Measurements from ENCODE around the gene TCOF1.

TCOF1 gene

GRCh38 chr5:150431048-150431447 lies 73.6 kb downstream of the TCOF1 start:
- DNase-seq: no peak

- no peak for DNase-seq
These were observed 74.1 kb downstream of the TCOF1 start for GRCh38 chr5:150431574-150431973.

- no peak for DNase-seq
These were observed 77.0 kb downstream of the TCOF1 start for GRCh38 chr5:150434464-150434863.

GRCh38 chr5:150436141-150436680 lies 78.7 kb downstream of the TCOF1 start:
- no peak for DNase-seq

- no peak for DNase-seq
These were observed 81.5 kb downstream of the TCOF1 start for GRCh38 chr5:150438873-150439546.

- DNase-seq: no peak
These were observed 83.7 kb downstream of the TCOF1 start for GRCh38 chr5:150440948-150441812.

- DNase-seq: no peak
These were observed 84.6 kb downstream of the TCOF1 start for GRCh38 chr5:150441813-150442698.

GRCh38 chr5:150442699-150443080 lies 85.2 kb downstream of the TCOF1 start:
- no peak for DNase-seq

GRCh38 chr5:150443242-150444075 lies 86.0 kb downstream of the TCOF1 start:
- DNase-seq: no peak

GRCh38 chr5:150444770-150445169 lies 87.3 kb downstream of the TCOF1 start:
- DNase-seq: no peak

GRCh38 chr5:150446088-150446487 lies 88.6 kb downstream of the TCOF1 start:
- no peak for DNase-seq

- DNase-seq: no peak
These were observed 89.1 kb downstream of the TCOF1 start for GRCh38 chr5:150446583-150446982.

GRCh38 chr5:150447188-150447587 lies 89.7 kb downstream of the TCOF1 start:
- no peak for DNase-seq

GRCh38 chr5:150448334-150448733 lies 90.8 kb downstream of the TCOF1 start:
- DNase-seq: no peak

GRCh38 chr5:150448952-150449516 lies 91.5 kb downstream of the TCOF1 start:
- no peak for DNase-seq

Data from DMS79 (cell line).